Large intestine (tissue), 12 donors: ENCODE data around the gene FBXL4. TPM values are rescaled to one million over a fixed set of nuclear protein-coding genes. Genes with fewer than 3 reads are reported as not detected.

Experiments
- DNase-seq, 2 donors: peaks; one replicate each; pipeline versions ENCODE4 v3.0.0 to v3.0.0-alpha.2; 2013
- H3K27ac ChIP-seq: one replicate; pipeline ENCODE4 v1.5.1; 2013; ENCODE audit warnings: low read length
- H3K27me3 ChIP-seq: 2 replicates; pipeline ENCODE4 v1.6.1; 2013; ENCODE audit warnings: low read length; ENCODE audit not compliant: control insufficient read depth, insufficient read depth
- H3K36me3 ChIP-seq: 2 replicates; pipeline ENCODE4 v1.6.1; 2013; ENCODE audit warnings: low read length; ENCODE audit not compliant: control insufficient read depth, insufficient read depth
- H3K4me1 ChIP-seq: one replicate; pipeline ENCODE4 v1.6.1; 2013; ENCODE audit warnings: low read length; ENCODE audit not compliant: control insufficient read depth, insufficient read depth
- H3K4me3 ChIP-seq: one replicate; pipeline ENCODE4 v1.5.1; 2013; ENCODE audit warnings: low read length
- H3K9me3 ChIP-seq: one replicate; pipeline ENCODE4 v1.6.1; 2013; ENCODE audit warnings: mild to moderate bottlenecking, low read depth, low read length, moderate library complexity; ENCODE audit not compliant: control insufficient read depth
- WGBS: methylation state at CpG from one replicate; pipeline ENCODE4 v1.1.5; 2013; ENCODE audit warnings: low lambda C conversion rate; ENCODE audit not compliant: insufficient coverage; 5-methylcytosine and 5-hydroxymethylcytosine counted together
- long read RNA-seq, 11 donors: transcript quantifications; one replicate each; lab custom pipeline, GENCODE V29; 2026
- polyA plus RNA-seq: library from polyadenylated mRNA; unstranded; fragments of 120-200 nt; gene quantifications from one replicate; pipeline ENCODE4 v1.2.1, GENCODE V29; 2013

Gene FBXL4
- 14.2 TPM for polyA plus RNA-seq
- long read RNA-seq, donor 1, full-length matches to known transcripts = 1 of 1 reads
- long read RNA-seq, donor 1, partial matches to known transcripts = 0 of 1 reads
- long read RNA-seq, donor 1, other reads (novel, unspliced or antisense) = 0 of 1 reads
- long read RNA-seq, donor 2, full-length matches to known transcripts = 1 of 10 reads
- long read RNA-seq, donor 2, partial matches to known transcripts = 9 of 10 reads
- long read RNA-seq, donor 2, other reads (novel, unspliced or antisense) = 0 of 10 reads
- long read RNA-seq, donor 3, full-length matches to known transcripts = 8 of 8 reads
- long read RNA-seq, donor 3, partial matches to known transcripts = 0 of 8 reads
- long read RNA-seq, donor 3, other reads (novel, unspliced or antisense) = 0 of 8 reads
- long read RNA-seq, donor 4 = 0 reads
- long read RNA-seq, donor 5, full-length matches to known transcripts = 1 of 1 reads
- long read RNA-seq, donor 5, partial matches to known transcripts = 0 of 1 reads
- long read RNA-seq, donor 5, other reads (novel, unspliced or antisense) = 0 of 1 reads
- long read RNA-seq, donor 6, full-length matches to known transcripts = 1 of 1 reads
- long read RNA-seq, donor 6, partial matches to known transcripts = 0 of 1 reads
- long read RNA-seq, donor 6, other reads (novel, unspliced or antisense) = 0 of 1 reads
- long read RNA-seq, donor 7 = 0 reads
- long read RNA-seq, donor 8 = 0 reads
- long read RNA-seq, donor 9, full-length matches to known transcripts = 2 of 2 reads
- long read RNA-seq, donor 9, partial matches to known transcripts = 0 of 2 reads
- long read RNA-seq, donor 9, other reads (novel, unspliced or antisense) = 0 of 2 reads
- long read RNA-seq, donor 10 = 0 reads
- long read RNA-seq, donor 11 = 0 reads

GRCh38 chr6:98947411-98948292 is at the start of gene FBXL4:
Gene FBXL4, minus strand, starts transcription at chr6:98947946. Its CDS starts 20,958 bp downstream, at chr6:98926988.
- no CpG with 5 or more reads among the region's 93 CpGs for WGBS
- DNase-seq = peak; percentile 78 to 86
- Histone ChIP-seq H3K4me1 (peaks cover 4% of the 10 kb centered on the region), H3K9me3 (peaks cover 2% of the 10 kb centered on the region), H3K27me3 (no peaks in the 10 kb centered on the region), H3K27ac (peak within 1 kb of the TSS; percentile 91), H3K36me3 (no peaks in the 10 kb centered on the region), H3K4me3 (peak within 1 kb of the TSS; percentile 68)

- H3K4me3 ChIP-seq = no peak overlapping the region
- no peak for DNase-seq
- H3K9me3 ChIP-seq = no peaks in the 10 kb centered on the region
- WGBS = 100% methylated on average over 1 of the region's 1 CpG
- H3K36me3 ChIP-seq = no peaks in the 10 kb centered on the region
- no peaks in the 10 kb centered on the region for H3K27me3 ChIP-seq
- H3K4me1 ChIP-seq = no peaks in the 10 kb centered on the region
- H3K27ac ChIP-seq = no peak overlapping the region
These were observed 47.4 kb upstream of the FBXL4 start for GRCh38 chr6:98995116-98995515.

- Histone ChIP-seq H3K27ac (no peak overlapping the region), H3K9me3 (no peaks in the 10 kb centered on the region), H3K27me3 (no peaks in the 10 kb centered on the region), H3K4me3 (no peak overlapping the region), H3K4me1 (no peaks in the 10 kb centered on the region), H3K36me3 (no peaks in the 10 kb centered on the region)
- DNase-seq = no peak
- WGBS = 57% methylated on average over 1 of the region's 1 CpG
These were observed 44.8 kb upstream of the FBXL4 start for GRCh38 chr6:98992535-98992934.

GRCh38 chr6:98986071-98986615 is 38.4 kb upstream of the FBXL4 start:
- no CpG with 5 or more reads among the region's 1 CpG for WGBS
- no peaks in the 10 kb centered on the region for H3K4me1 ChIP-seq
- no peaks in the 10 kb centered on the region for H3K36me3 ChIP-seq
- H3K4me3 ChIP-seq = no peak overlapping the region
- no peak for DNase-seq
- no peaks in the 10 kb centered on the region for H3K9me3 ChIP-seq
- H3K27me3 ChIP-seq = no peaks in the 10 kb centered on the region
- H3K27ac ChIP-seq = no peak overlapping the region

- DNase-seq = no peak
- WGBS = no CpG with 5 or more reads among the region's 1 CpG
- Histone ChIP-seq H3K36me3 (no peaks in the 10 kb centered on the region), H3K4me1 (no peaks in the 10 kb centered on the region), H3K9me3 (no peaks in the 10 kb centered on the region), H3K4me3 (no peak overlapping the region), H3K27me3 (no peaks in the 10 kb centered on the region), H3K27ac (no peak overlapping the region)
These were observed 37.6 kb upstream of the FBXL4 start for GRCh38 chr6:98985391-98985790.

GRCh38 chr6:98984121-98984520 is 36.4 kb upstream of the FBXL4 start:
- Histone ChIP-seq H3K27ac (no peak overlapping the region), H3K36me3 (no peaks in the 10 kb centered on the region), H3K27me3 (no peaks in the 10 kb centered on the region), H3K9me3 (no peaks in the 10 kb centered on the region), H3K4me1 (no peaks in the 10 kb centered on the region), H3K4me3 (no peak overlapping the region)
- no CpG with 5 or more reads among the region's 1 CpG for WGBS
- no peak for DNase-seq

GRCh38 chr6:98981473-98981872 is 33.7 kb upstream of the FBXL4 start:
- no CpG with 5 or more reads among the region's 1 CpG for WGBS
- Histone ChIP-seq H3K9me3 (no peaks in the 10 kb centered on the region), H3K4me3 (no peak overlapping the region), H3K27ac (no peak overlapping the region), H3K4me1 (no peaks in the 10 kb centered on the region), H3K36me3 (no peaks in the 10 kb centered on the region), H3K27me3 (no peaks in the 10 kb centered on the region)
- no peak for DNase-seq

- H3K27me3 ChIP-seq = no peaks in the 10 kb centered on the region
- no CpG with 5 or more reads among the region's 2 CpGs for WGBS
- H3K4me3 ChIP-seq = no peak overlapping the region
- no peaks in the 10 kb centered on the region for H3K4me1 ChIP-seq
- H3K9me3 ChIP-seq = no peaks in the 10 kb centered on the region
- no peak overlapping the region for H3K27ac ChIP-seq
- H3K36me3 ChIP-seq = no peaks in the 10 kb centered on the region
- no peak for DNase-seq
These were observed 33.1 kb upstream of the FBXL4 start for GRCh38 chr6:98980819-98981218.

GRCh38 chr6:98977671-98978292 is 30.0 kb upstream of the FBXL4 start:
- Histone ChIP-seq H3K27ac (no peak overlapping the region), H3K9me3 (no peaks in the 10 kb centered on the region), H3K36me3 (no peaks in the 10 kb centered on the region), H3K4me1 (no peaks in the 10 kb centered on the region), H3K27me3 (no peaks in the 10 kb centered on the region), H3K4me3 (no peak overlapping the region)
- WGBS = 29% methylated on average over 1 of the region's 2 CpGs
- no peak for DNase-seq
